MCF 10A (cell line): Measurements from ENCODE around the gene KRT85. TPM values are rescaled to one million over a fixed set of nuclear protein-coding genes. Genes with fewer than 3 reads are reported as not detected.

Source experiments
- BruUV-seq: library from RNA; stranded (reverse); fragments of 400-500 nt; replicated peaks from 2 replicates; lab custom pipeline; 2021; lab: Mats Ljungman, UMichigan
- CTCF ChIA-PET: fragments of 300-600 bp; sonication (Branson Sonifier 250); formaldehyde crosslinking; extraction: SDS; loops from one replicate; lab custom pipeline; 2021; ENCODE audit warnings: antibody characterized with exemption, inconsistent platforms; lab: Yijun Ruan, JAX
- POLR2A ChIA-PET: fragments of 300-600, 350-650 bp; sonication (Branson Sonifier 250); formaldehyde crosslinking; extraction: SDS; loops from one replicate; lab custom pipeline; 2020; ENCODE audit warnings: antibody characterized with exemption, inconsistent platforms; lab: Yijun Ruan, JAX
- DNase-seq: peaks from one replicate; pipeline ENCODE4 v3.0.0-alpha.2; 2018; ENCODE audit not compliant: unreplicated experiment
- H3K27ac Mint-ChIP-seq: one replicate; pipeline ENCODE4 v1.8.0; 2022; ENCODE audit warnings: mild to moderate bottlenecking, low read depth, mixed read lengths; ENCODE audit not compliant: unreplicated experiment
- H3K27me3 Mint-ChIP-seq: one replicate; pipeline ENCODE4 v1.8.0; 2022; ENCODE audit warnings: mixed read lengths; ENCODE audit not compliant: insufficient read depth, unreplicated experiment
- H3K36me3 Mint-ChIP-seq: one replicate; pipeline ENCODE4 v1.8.0; 2022; ENCODE audit warnings: mild to moderate bottlenecking, moderate library complexity, mixed read lengths; ENCODE audit not compliant: insufficient read depth, unreplicated experiment
- H3K4me1 Mint-ChIP-seq: one replicate; pipeline ENCODE4 v1.8.0; 2022; ENCODE audit warnings: mixed read lengths; ENCODE audit not compliant: insufficient read depth, unreplicated experiment
- H3K4me3 Mint-ChIP-seq: one replicate; pipeline ENCODE4 v1.8.0; 2022; ENCODE audit warnings: mild to moderate bottlenecking, moderate library complexity, mixed read lengths; ENCODE audit not compliant: unreplicated experiment
- H3K9me3 Mint-ChIP-seq: one replicate; pipeline ENCODE4 v1.8.0; 2022; ENCODE audit warnings: mixed read lengths; ENCODE audit not compliant: unreplicated experiment
- intact Hi-C: fragments of 100-400 bp; cut with micrococcal nuclease; formaldehyde crosslinking; loops from 2 replicates; pipeline ENCODE4 v1.14.1; 2022
- total RNA-seq: library from RNA; stranded (reverse); gene quantifications from 2 replicates; pipeline ENCODE4 v1.2.3, GENCODE V29; 2022
- TF ChIP-seq, protein P1 (sequence below): fragments of 200-600 bp; IDR thresholded peaks from one replicate; pipeline ENCODE4 v1.8.0; 2022; ENCODE audit warnings: antibody characterized with exemption, mild to moderate bottlenecking; ENCODE audit not compliant: unreplicated experiment

Gene KRT85
- total RNA-seq, 1 experiment from 2014 or later = 0.23 TPM

DNA sequence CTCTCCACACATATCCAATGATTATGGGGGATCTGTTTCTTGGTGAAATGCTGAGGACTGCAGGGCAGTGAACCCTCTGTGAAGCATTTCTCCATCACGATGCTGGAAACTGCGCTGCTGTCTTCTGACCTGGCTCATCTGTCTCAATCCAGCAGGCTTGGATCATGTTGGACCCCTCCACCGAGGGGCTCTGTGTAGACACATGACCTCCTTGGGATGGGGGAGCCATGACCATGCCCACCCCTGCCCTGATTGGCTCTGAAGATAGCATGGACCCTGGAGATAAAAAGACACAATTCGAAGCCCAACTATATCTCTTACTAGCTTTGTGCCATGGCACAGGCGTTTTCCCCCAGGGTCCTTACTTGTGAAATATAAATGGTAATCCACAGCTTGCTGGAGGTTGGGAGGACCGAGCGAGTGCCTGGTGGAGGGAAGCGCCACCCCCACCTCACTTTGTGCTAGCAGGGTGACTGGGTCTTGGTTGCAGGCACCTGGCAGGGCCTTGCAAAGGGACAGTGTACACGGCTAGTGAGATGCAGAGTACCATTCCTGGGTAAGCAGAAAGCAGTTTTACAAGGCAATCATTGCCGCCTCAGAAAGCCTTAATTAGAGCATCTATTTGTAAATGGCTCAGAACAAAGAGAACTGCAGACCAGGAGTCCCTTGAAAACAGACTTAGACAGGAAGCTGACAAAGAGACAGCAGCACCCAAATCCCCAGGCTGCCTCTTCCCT, 43.7 kb downstream of the KRT85 start:
- CTCF ChIA-PET = interaction anchor here (0.5 to 0.7 kb wide), 3 partner anchors 16 to 80 kb away, joined by 3 to 4 read pairs (median 3); no protein-coding TSS in a partner anchor
- H3K4me1 Mint-ChIP-seq = peaks cover 14% of the 10 kb centered on the region
- TF ChIP-seq, protein P1, sequence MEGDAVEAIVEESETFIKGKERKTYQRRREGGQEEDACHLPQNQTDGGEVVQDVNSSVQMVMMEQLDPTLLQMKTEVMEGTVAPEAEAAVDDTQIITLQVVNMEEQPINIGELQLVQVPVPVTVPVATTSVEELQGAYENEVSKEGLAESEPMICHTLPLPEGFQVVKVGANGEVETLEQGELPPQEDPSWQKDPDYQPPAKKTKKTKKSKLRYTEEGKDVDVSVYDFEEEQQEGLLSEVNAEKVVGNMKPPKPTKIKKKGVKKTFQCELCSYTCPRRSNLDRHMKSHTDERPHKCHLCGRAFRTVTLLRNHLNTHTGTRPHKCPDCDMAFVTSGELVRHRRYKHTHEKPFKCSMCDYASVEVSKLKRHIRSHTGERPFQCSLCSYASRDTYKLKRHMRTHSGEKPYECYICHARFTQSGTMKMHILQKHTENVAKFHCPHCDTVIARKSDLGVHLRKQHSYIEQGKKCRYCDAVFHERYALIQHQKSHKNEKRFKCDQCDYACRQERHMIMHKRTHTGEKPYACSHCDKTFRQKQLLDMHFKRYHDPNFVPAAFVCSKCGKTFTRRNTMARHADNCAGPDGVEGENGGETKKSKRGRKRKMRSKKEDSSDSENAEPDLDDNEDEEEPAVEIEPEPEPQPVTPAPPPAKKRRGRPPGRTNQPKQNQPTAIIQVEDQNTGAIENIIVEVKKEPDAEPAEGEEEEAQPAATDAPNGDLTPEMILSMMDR = no peak
- POLR2A ChIA-PET = interaction anchor here (0.6 kb wide), 1 partner anchor 37 kb away, joined by 4 read pairs; no protein-coding TSS in a partner anchor
- no peaks in the 10 kb centered on the region for H3K27me3 Mint-ChIP-seq
- intact Hi-C loops = no loop called here
- no peak for DNase-seq
- no peaks in the 10 kb centered on the region for H3K9me3 Mint-ChIP-seq
- H3K27ac Mint-ChIP-seq = no peak overlapping the region
- no peak overlapping the region for H3K4me3 Mint-ChIP-seq
- H3K36me3 Mint-ChIP-seq = no peaks in the 10 kb centered on the region
- no TSS peak for BruUV-seq

- Mint-ChIP-seq H3K4me1 (peaks cover 13% of the 10 kb centered on the region), H3K9me3 (no peaks in the 10 kb centered on the region), H3K27me3 (no peaks in the 10 kb centered on the region), H3K36me3 (no peaks in the 10 kb centered on the region), H3K27ac (no peak overlapping the region), H3K4me3 (no peak overlapping the region)
- POLR2A ChIA-PET = interaction anchor here (0.6 kb wide), 2 partner anchors 36 to 485 kb away, joined by 3 to 4 read pairs; no protein-coding TSS in a partner anchor
- CTCF ChIA-PET = interaction anchor here (0.6 to 1.7 kb wide), 2 partner anchors 29 to 79 kb away, joined by 3 read pairs; no protein-coding TSS in a partner anchor
- intact Hi-C loops = no loop called here
- BruUV-seq = no TSS peak
- TF ChIP-seq, protein P1 = no peak
- no peak for DNase-seq
These were observed 44.3 kb downstream of the KRT85 start for GRCh38 chr12:52323001-52323400.

DNA sequence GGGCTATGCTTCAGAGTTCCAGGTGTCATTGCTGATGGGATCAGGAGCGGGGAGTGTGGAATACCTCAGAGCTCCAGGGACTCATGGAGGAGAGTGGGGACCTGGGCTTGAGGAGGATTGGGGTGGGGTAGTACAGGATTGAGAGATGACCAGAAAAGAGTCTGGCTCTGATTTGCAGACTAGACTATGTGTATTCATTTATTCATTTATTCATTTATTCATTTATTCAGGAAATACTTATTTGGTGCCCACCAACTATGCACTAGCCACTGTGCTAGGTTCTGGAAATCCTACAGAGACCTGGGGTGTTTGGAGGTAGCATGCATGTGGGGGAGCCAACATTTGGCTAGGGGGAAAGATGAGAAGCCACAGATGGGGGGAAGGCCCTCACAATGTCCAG, 45.2 kb downstream of the KRT85 start:
- BruUV-seq = no TSS peak
- Mint-ChIP-seq H3K27me3 (no peaks in the 10 kb centered on the region), H3K4me1 (peaks cover 4% of the 10 kb centered on the region), H3K27ac (no peak overlapping the region), H3K4me3 (no peak overlapping the region), H3K9me3 (no peaks in the 10 kb centered on the region), H3K36me3 (no peaks in the 10 kb centered on the region)
- ChIA-PET CTCF (interaction anchor here (0.7 to 1.7 kb wide), 7 partner anchors 11 to 164 kb away, joined by 3 to 5 read pairs (median 3); no protein-coding TSS in a partner anchor), POLR2A (no interaction called here)
- DNase-seq = no peak
- TF ChIP-seq, protein P1 = no peak
- intact Hi-C loops = no loop called here

DNA sequence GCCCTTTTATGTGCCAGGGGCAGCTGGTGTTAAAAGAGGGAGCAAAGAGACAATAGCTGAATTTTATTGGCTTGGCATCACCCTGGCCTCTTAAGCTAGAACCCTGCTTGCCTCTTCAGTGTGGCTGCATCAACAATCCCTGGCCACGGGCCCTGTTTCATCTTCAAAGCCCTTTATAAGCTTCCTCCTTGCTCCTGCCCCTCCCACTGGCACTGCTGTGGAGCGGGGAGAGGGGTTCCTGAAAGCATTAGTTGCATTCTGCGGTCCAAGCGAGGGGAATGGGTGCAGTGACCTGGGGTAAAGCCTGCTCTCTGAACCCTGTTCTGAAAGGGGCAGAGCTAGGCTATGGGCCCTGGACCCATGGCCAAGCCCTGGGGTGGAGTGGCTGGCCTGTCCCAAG, 45.9 kb downstream of the KRT85 start:
- Mint-ChIP-seq H3K4me1 (no peaks in the 10 kb centered on the region), H3K27ac (no peak overlapping the region), H3K9me3 (no peaks in the 10 kb centered on the region), H3K27me3 (no peaks in the 10 kb centered on the region), H3K36me3 (no peaks in the 10 kb centered on the region), H3K4me3 (no peak overlapping the region)
- ChIA-PET POLR2A (no interaction called here), CTCF (interaction anchor here (1.1 to 3.5 kb wide), 4 partner anchors 27 to 164 kb away, joined by 3 to 12 read pairs (median 4); no protein-coding TSS in a partner anchor)
- no peak for DNase-seq
- intact Hi-C loops = no loop called here
- TF ChIP-seq, protein P1 = no peak
- no TSS peak for BruUV-seq
